GM12873 (cell line): ENCODE results near the gene HNRNPA1.

Source experiments
- TF ChIP-seq, protein P1 (sequence below): IDR thresholded peaks from 2 replicates; pipeline ENCODE4 v1.5.1; 2012; ENCODE audit warnings: low read depth, mild to moderate bottlenecking, moderate library complexity, low read length, control low read depth; ENCODE audit not compliant: insufficient read depth; ENCODE audit errors: missing control alignments

HNRNPA1 gene

DNA sequence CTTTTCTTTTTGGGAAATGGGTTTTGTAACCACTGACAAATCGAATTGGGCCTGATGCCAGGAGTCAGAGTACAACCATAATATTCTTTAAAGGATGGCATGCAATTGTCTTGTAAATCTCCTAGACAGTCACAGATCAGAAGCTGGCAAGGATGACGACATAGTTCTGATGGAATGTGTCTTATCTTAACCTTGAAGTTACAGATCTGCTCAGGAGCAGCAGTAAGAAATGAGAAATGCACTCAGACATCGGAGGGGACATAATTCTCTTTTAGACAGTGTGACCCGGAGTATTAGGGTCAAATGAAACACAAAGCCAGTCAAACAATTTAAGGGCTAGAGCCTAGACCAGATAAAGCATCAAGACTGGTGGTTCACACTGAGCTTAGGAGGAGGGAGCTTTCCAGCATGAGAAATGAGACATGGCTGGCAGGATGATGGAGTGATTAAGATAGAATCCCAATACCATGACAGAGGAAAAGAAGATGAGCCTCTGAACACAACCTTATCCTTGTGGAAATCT, 18.1 kb upstream of the HNRNPA1 start:
- TF ChIP-seq, protein P1, sequence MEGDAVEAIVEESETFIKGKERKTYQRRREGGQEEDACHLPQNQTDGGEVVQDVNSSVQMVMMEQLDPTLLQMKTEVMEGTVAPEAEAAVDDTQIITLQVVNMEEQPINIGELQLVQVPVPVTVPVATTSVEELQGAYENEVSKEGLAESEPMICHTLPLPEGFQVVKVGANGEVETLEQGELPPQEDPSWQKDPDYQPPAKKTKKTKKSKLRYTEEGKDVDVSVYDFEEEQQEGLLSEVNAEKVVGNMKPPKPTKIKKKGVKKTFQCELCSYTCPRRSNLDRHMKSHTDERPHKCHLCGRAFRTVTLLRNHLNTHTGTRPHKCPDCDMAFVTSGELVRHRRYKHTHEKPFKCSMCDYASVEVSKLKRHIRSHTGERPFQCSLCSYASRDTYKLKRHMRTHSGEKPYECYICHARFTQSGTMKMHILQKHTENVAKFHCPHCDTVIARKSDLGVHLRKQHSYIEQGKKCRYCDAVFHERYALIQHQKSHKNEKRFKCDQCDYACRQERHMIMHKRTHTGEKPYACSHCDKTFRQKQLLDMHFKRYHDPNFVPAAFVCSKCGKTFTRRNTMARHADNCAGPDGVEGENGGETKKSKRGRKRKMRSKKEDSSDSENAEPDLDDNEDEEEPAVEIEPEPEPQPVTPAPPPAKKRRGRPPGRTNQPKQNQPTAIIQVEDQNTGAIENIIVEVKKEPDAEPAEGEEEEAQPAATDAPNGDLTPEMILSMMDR: no peak

DNA sequence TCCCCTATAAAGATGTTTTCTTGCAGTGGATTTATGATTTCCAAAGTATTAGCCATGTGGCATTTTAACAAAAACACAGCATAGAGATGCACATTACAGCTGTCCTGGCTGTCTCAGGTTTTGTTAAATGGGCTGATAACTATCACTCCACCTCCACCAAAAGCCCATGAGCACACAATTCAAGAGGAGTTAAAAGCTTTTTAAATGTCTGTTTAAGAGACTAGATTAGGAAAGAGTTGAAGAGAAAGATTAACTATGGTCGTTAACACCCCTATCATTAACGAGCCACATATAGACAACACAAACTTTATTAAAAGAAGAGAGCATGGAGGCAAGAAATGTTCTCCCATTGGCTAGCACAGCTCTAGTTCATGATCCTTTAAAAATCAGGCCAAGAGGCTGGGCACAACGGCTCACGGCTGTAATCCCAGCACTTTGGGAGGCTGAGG, 15.1 kb upstream of the HNRNPA1 start:
- TF ChIP-seq, protein P1: no peak

DNA sequence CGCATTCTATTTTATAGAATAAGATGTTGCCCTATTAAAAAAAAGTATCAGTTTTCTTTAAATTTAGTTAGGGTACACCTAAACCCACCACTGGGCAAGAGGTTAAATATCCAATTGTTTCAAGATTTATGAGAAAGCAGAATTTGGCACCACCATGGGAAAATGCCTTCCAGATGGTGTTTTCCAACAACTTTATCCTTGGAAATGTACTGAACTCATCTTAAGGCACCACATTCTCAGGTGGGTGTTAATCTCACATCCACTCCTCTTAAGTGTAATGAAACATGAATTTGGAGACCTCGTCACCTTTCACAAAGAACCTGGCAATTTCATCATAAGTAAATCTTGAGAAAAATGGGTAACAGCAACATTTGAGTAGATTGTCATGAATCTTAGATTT, 13.7 kb upstream of the HNRNPA1 start:
- TF ChIP-seq, protein P1: no peak

DNA sequence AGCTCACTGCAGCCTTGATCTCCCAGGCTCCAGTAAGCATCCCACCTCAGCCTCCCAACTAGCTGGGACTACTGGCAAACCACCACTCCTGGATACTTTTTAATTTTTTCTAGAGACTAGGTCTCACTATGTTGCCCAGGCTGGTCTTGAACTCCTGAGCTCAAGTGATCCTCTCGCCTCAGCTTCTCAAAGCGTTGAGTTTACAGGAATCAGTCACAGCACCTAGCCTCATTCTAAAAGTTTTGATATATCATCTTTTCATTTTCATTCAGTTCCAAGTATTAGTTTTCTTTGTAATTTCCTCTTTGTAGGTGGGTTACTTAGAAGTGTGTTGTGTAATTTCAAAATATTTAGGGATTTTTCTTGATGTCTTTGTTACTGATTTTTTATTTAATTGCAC, 10.2 kb upstream of the HNRNPA1 start:
- TF ChIP-seq, protein P1: no peak

DNA sequence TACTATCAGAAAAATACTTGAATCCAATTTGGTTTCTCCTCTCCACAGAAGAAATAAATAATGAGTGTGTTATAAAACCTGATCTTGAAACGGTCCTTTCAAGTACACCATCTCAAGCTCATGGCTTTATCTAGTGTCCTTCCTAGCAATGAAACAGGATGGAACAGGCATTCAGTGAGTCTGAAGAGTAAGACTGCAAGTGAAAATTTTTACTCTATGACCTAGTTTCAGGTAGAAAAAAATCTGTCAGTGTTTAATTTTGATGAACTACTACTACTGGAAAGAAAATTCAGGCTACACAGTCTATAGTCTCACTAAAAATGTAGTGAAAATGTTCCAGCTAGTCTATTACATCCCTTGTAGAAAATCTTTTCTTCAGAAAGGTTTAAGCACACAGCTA, 8.3 kb upstream of the HNRNPA1 start:
- TF ChIP-seq, protein P1: no peak

DNA sequence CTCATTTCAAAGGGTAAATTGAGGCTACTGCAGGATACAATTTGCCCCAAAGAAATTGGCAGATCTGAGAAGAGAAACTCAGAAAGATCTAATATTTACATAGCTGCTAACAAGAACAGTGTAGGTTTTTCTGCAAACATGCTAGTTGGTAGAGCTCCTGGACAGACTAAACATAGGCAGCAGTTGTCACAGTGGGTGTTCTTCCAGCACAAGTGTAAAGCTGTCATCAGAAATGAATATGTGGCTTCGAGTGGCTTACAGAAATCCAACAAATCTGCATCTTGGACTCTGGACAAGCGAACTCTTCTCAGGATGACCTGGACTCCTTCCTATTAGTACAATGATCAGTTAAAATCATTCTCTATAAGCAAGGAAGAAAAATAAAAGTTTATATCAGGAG, 6.5 kb upstream of the HNRNPA1 start:
- TF ChIP-seq, protein P1: no peak

DNA sequence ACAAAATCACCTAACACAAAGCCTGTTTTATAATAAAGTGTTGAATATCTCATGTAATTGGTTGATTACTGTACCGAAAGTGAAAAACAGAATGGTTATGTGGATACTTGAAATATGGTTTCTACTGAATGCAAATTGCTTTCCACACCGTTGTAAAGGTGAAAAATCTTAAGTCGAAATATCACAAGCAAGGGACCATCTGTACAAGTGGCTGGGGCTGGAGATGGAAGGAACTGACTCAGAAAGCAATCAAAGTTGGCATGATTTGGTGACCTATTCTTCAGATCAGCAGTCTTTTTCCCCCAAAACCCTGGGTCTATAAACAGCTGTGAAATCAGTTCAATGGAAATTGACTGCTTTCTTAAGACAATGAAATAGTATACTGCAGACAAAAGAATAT, 4.2 kb upstream of the HNRNPA1 start:
- TF ChIP-seq, protein P1: no peak

DNA sequence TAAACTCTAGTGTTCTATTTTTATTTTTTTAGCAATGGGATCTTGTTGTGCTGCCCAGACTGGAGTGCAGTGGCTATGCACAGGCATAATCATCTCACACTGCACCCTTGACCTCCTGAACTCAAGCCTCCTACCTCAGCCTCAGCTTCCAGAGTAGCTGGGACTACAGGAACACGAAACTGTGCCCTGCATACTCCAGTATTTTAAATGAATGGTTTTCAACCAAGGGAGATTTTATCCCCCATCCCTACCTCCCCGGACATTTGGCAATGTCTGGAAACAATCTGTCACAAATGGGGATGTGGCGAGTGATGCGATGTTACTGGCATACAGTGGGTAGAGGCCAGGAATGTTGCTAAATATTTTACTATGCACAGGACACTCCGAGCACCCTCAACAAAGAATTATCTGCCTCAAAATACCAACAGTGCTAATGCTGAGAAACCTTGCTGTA, 2.7 kb upstream of the HNRNPA1 start:
- TF ChIP-seq, protein P1: no peak
